CD4-positive, alpha-beta T cell treated with Interleukin-6 at 100 ng/mL for 8 hours (primary cell): ENCODE data around the gene ANKRD22.

Experiments used
- DNase-seq: peaks from one replicate; pipeline ENCODE4 v3.0.0-alpha.2; 2020; ENCODE audit warnings: mixed read lengths, low spot score

Gene ANKRD22

GRCh38 chr10:88835096-88835909 lies 16.3 kb downstream of the ANKRD22 start:
- DNase-seq = peak; percentile 87

DNA sequence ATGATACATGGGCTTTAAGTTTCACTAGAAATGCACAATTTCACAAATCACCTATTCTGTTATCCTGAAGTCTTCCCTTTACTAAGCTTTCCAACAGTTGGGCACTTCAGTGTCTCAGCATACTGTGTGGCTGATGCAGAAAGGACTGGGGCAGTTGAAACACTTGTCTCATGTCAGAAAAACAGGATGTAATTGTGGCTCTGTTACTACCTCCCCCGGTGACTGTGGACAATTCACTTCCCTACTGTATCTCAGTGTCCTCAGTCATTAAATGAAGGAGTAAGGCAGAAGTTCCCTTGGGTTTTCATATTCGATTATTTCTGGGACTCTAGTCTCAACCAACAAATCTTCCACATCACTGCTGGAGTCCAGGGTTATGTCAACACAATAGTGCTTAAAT lies 17.9 kb downstream of the ANKRD22 start:
- DNase-seq = peak; percentile 12

GRCh38 chr10:88833156-88833555 lies 18.5 kb downstream of the ANKRD22 start:
- DNase-seq = no peak

- DNase-seq = no peak
Observed at GRCh38 chr10:88832376-88832775, 19.3 kb downstream of the ANKRD22 start.

DNA sequence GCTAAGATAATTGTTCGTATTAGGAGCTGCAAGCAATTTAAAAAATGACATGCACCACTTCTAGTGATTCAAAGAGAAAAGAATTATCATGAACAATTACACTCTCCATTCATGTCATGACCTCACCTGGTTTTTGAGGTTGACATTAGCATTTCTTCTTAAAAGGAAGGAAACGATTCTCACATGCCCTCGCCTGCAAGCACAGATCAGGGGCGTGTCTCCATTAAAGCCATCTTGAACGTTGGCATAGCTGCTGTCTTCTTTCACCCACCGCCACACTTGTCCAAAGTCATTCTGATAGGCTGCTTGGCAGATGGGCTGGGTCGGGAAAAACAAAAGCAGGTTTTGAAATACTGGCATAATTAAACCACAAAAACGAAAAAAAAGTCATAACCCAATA lies 19.9 kb downstream of the ANKRD22 start:
- DNase-seq = peak; percentile 58

DNA sequence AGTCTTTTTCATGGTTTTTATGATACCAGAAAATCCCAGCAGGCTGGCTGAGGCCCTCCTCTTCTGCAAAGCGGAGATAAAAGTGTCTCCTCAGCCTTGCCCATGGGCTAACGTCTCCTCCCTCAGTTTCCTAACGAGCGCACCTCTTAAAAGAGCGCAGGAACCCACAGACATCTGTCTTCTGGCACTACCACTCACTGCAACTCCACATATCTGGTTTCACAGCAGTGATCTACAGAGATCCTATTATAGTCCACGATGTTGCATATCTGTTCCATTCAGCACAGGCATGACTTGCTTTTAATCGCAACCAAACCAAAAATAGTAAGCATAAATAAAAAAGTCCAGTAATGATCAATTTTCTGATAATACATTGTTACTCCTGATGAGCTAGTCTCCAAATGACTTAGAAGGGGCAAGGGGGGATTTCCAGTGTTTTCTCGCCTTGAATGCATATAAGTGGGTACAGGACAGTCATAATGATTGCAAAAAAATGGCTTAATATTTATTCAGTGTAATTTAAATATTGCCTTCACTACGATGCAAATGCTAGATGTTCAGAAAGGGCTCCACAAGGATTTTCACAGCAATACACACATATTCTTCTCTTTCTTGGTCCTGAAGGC lies 20.9 kb downstream of the ANKRD22 start:
- no peak for DNase-seq

- DNase-seq = no peak
Observed at GRCh38 chr10:88828310-88828709, 23.3 kb downstream of the ANKRD22 start.

DNA sequence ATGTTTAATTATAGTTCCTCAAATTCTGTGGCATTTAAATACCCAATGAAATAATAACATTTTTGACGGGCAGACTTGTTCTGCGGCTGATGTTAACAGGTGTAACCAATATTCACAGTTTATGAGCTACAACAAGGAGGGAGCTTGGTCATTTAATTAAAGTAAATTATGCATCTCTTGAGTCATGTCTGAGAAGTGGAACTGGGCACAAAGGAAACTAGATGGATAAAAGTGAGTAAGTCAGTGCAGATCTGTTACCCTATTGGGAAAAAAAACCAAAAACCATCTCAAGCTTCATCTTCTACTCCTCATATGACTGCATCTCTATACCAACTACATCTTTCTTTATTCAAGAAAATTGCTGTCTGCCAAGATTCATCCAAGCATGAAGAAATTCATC lies 24.0 kb downstream of the ANKRD22 start:
- no peak for DNase-seq

DNA sequence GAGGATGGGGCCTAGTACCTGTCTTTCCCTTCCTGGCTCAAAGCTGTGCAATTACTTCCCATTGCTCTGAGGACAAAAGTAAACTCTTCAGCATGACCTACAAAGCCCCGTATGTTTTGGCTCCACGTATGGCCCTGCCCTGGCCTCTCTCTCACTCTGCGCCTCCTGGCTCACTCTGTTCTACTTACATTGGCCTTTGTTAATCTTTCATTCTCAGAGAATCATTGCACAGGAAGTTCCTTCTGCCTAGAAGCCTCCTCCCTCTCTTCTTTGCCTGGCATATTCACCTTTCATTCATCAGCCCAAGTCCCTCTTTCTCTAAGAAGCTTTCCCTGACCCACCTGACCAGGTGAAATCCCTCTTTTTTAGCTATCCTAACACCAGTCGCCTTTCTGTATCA lies 25.3 kb downstream of the ANKRD22 start:
- DNase-seq = no peak

DNA sequence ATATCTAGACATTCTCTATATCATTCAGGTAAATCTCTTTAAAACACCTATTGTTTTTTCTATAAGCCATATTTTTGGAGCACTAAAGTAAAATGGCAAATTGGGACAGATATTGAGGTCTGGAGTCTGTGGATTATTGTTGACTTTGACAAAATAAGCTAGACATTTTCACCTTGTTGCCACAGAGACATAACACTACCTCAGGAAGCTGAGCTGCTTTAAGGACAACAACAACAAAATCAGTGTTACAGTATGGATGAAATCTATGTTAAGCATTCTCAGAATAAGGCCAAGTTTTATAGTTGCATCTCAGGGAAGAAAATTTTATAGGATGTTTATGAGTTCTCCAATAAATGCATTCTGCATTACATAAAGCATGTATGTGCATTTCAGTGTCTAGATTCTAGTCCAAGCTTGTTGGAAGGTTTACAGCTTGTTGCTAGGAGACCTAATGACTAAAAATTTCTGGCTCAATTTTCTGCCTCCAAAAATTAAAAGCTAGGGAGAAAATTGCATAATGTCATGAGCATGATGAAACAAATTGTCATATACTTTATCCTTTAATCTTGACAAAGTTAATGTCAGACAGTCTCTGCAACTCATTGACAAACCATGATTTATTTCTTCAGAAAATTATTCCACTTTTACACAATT lies 30.8 kb downstream of the ANKRD22 start:
- DNase-seq = no peak

DNA sequence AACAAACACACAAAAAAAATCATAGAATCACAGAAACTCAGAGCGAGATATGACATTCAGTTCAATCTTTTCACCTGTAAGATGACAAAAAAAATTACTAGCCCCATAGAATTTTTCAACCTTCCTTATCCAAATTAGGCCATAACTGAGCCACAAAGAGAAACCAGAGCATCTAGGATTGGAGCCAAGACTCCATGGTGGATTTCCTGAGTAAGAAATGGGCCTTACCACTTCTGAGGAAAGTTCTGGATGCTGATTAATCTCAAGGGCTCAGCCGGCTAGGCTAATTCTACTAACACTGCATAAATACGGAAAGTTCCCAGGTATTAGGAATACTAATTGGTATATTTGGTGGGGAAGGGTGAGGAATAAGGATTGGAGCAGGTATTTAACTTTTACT lies 32.4 kb downstream of the ANKRD22 start:
- no peak for DNase-seq

GRCh38 chr10:88813200-88813599 lies 38.4 kb downstream of the ANKRD22 start:
- no peak for DNase-seq

GRCh38 chr10:88810196-88810961 lies 41.3 kb downstream of the ANKRD22 start:
- peak; percentile 55 for DNase-seq

- DNase-seq = no peak
Observed at GRCh38 chr10:88809621-88810020, 42.0 kb downstream of the ANKRD22 start.

- no peak for DNase-seq
Observed at GRCh38 chr10:88805924-88806323, 45.7 kb downstream of the ANKRD22 start.

DNA sequence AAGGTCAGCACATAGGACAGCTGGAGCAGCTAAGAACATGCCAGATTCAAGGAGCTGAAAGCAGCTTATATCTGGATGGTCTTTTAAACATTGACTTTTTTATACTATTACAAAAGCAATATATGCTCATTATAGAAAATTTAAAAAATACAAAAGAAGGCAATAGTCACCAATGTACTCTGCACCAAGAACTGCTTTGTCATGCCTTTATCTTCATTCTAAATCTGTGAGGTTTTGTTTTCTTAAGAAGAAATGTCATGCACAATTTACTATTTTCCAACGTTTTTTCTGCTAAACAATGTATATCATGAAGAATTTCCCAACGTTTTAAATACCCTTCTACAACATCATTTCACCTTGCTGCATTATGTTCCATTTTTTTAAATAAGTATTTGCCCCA lies 46.3 kb downstream of the ANKRD22 start:
- no peak for DNase-seq

DNA sequence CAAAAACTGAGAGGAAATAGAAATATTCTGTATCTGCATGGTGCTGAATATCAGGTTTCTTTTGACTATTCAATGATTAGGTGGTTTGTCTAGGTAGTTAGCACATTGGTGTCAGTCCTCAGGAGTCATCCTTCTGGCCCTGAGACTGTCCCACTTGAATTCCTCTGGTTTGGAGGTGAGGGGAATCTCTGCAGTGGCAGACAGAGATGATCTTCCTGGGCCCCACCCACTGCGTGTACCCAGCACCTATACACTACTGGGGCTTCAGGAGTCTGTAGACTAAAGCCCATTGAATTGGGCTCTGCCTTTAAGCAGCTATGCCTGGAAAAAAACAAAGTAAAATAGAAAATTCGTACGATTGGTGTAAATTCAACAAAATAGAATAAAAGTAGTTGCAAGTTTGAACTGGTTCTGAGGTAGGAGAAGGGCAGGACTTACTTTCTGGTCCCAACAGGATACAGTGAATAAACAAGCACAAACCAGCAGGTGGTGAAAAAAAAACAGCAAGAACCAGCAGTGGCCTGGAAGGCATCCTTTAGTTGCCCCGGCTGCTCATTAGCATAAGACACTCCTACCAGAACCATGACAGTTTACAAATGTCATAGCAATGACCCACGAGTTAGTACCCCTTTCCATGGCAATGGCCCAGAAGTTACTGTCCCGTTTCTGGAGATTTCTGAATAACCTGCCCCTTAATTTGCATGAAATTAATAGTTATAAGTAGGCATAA lies 47.4 kb downstream of the ANKRD22 start:
- DNase-seq = no peak

DNA sequence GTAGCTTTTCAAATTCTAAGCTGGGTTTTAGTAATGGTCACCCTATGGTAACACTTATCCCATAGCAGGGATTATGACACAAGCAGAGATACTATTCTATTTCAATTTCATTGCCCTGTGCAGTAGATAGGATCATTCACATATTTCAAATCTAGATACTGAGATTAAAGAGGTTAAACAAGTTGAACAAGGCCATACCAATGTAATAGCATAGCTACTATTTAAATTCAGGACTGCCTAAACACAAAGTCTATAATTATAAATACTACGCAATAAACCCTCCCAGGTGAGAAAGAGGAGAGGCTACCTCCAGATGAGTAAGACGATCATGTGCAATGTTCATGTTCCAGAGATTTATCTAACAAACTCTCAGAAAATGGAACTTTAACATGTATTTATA lies 48.0 kb downstream of the ANKRD22 start:
- no peak for DNase-seq

DNA sequence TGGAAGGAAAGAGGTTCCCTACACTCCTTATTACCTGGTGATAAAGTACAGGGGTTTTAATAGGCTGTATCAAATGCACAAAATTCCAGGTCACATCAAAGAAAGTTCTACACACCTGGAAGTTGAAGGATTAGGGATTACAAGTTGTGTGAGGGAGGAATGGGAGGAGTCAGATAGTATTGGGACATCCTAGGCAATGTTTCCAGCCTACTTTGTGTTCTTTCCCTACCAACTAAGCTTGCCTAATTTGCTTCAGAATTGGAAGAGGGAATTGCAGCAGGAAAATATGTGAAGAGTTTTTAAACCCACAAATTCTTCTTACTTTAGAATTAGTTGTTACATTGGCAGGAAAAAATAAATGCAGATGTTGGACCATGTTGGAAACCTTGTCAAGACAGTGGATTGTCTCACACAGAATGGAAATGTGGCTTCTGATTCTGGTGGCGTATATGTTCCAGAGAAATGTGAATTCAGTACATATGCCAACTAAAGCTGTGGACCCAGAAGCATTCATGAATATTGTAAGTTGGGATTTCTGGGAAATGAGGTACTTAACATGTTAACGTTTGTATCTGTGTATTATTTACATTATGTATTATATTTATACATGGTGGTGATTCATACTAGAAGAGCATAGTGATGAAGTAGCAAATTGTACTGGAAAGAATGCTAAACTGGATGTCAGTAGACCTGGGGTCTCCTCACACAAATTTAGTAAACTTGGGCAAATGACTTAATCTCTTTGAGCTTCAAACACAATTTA lies 48.9 kb downstream of the ANKRD22 start, which contains the start of gene LIPM:
LIPM (plus strand) TSS at position 208 of the 763 bp plus-strand sequence; CDS start at position 375, 167 bp downstream.
- DNase-seq = no peak

- no peak for DNase-seq
Observed at GRCh38 chr10:88800152-88801125, 51.2 kb downstream of the ANKRD22 start.
